Gastroesophageal sphincter (tissue), 4 donors: ENCODE data around the gene VAV2. TPM values are rescaled to one million over a fixed set of nuclear protein-coding genes. Genes with fewer than 3 reads are reported as not detected.

Experiments used
- ATAC-seq: fragments of 150-250 bp; one replicate; pipeline ENCODE4 v1.9.1; 2016; ENCODE audit warnings: mild to moderate bottlenecking, moderate library complexity
- H3K27ac ChIP-seq, 4 donors: fragments of 200-600 bp; sonication (generic) in 3 of 4; 1 replicate in 3 of 4; 2 replicates in 1 of 4; pipeline ENCODE4 v1.5.1; 2016 to 2019
- H3K27me3 ChIP-seq: fragments of 200-600 bp; sonication (generic); one replicate; pipeline ENCODE4 v1.5.1; 2019
- H3K36me3 ChIP-seq, 2 donors: fragments of 200-600 bp; sonication (generic); one replicate each; pipeline ENCODE4 v1.5.1; 2019; ENCODE audit warnings: control low read depth in 1 of 2
- H3K4me1 ChIP-seq, 3 donors: fragments of 200-600 bp; sonication (generic); 1 replicate in 2 of 3; 2 replicates in 1 of 3; pipeline ENCODE4 v1.5.1; 2016 to 2019; ENCODE audit warnings: control low read depth in 2 of 3
- H3K4me3 ChIP-seq, 2 donors: fragments of 200-600 bp; sonication (generic); one replicate each; pipeline ENCODE4 v1.5.1; 2019; ENCODE audit warnings: mild to moderate bottlenecking in 1 of 2, moderate library complexity in 1 of 2
- H3K9me3 ChIP-seq, 3 donors: fragments of 200-600 bp; sonication (generic); one replicate each; pipeline ENCODE4 v1.5.1; 2017 to 2019; ENCODE audit warnings: control low read depth in 2 of 3
- CTCF ChIP-seq, 4 experiments: fragments of 200-600 bp in 2 of 4; fragments of 450-650 bp in 2 of 4; sonication (generic) in 1 of 4; IDR thresholded peaks; one replicate each; pipeline ENCODE4 v1.5.1; 2017 to 2019; ENCODE audit warnings: antibody characterized with exemption in 4 of 4, mild to moderate bottlenecking in 2 of 4, moderate library complexity in 2 of 4
- EP300 ChIP-seq: sonication (generic); formaldehyde crosslinking; IDR thresholded peaks from one replicate; pipeline ENCODE4 v1.6.1; 2017; ENCODE audit warnings: antibody characterized with exemption, mild to moderate bottlenecking
- POLR2A ChIP-seq, 2 donors: fragments of 450-650 bp; IDR thresholded peaks; one replicate each; pipeline ENCODE4 v1.6.1; 2017; ENCODE audit warnings: antibody characterized with exemption in 2 of 2, mild to moderate bottlenecking in 2 of 2, moderate library complexity in 1 of 2
- POLR2AphosphoS5 ChIP-seq: sonication (generic); formaldehyde crosslinking; IDR thresholded peaks from one replicate; pipeline ENCODE4 v1.6.1; 2017; ENCODE audit warnings: antibody characterized with exemption
- WGBS, 2 donors: methylation state at CpG; one replicate each; pipeline ENCODE4 v1.1.5; 2018; ENCODE audit warnings: low coverage in 1 of 2; 5-methylcytosine and 5-hydroxymethylcytosine counted together
- total RNA-seq, 4 donors: library from RNA; depleted of rRNA; stranded (reverse); fragments of >200 nt; gene quantifications; one replicate each; pipeline ENCODE4 v1.1.0, GENCODE V29; 2016

VAV2 gene
- total RNA-seq, 4 donors from 2014 or later, result 7.7 to 16.8 (median 8.9) TPM

DNA sequence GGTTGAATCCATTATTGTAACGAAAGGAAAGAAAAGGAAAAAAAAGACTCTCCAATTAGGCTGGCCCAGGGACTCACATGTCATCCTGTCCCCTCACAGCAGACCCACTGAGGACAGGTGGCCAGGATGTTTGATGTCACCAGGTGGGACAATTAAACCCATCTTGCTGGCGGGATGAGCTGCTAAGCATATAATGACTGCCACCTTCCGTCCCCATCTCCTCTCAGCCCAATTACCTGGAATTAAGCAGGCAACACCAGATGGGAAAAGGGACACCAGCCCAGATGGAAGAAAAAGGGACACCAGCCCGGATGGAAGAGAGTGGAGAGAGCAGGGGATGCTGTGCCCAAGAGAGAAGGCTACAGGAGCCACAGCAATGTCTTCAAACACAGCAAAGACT, 137.4 kb downstream of the VAV2 start:
- Histone ChIP-seq H3K9me3 (no peaks in the 10 kb centered on the region), H3K4me1 (no peaks in the 10 kb centered on the region), H3K4me3 (no peak overlapping the region), H3K27me3 (no peaks in the 10 kb centered on the region), H3K36me3 (peaks cover 0 to 7% of the 10 kb centered on the region in 2 donors), H3K27ac (no peak overlapping the region)
- ATAC-seq, result no peak
- TF ChIP-seq EP300, result no peak
- no peak for TF ChIP-seq CTCF (IDR thresholded peaks at IDR 0.05)
- WGBS, 2 donors, result 86 to 100% methylated on average over 1 of the region's 4 CpGs

DNA sequence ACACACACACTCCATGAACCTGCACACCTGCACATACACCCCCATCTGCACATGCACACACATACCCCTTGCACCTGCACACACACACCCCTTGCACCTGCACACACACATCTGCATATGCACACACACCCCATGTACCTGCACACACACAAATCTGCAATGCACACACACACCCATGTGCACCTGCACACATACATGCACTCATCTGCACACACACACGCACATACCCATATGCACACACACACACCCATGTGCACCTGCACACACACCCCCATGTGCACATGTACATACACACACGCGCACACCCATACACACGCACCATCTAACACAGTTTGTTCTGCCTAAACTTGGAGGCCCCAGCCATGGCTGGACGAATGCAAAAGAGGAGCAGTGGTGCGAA, 138.1 kb downstream of the VAV2 start:
- WGBS, 2 donors, result 100% methylated on average over 1 of the region's 6 CpGs; no CpG with 5 or more reads in 1 of the 2 donors
- H3K36me3 ChIP-seq, result peaks cover 0 to 5% of the 10 kb centered on the region in 2 donors
- ATAC-seq, result no peak
- H3K4me3 ChIP-seq, result no peak overlapping the region
- H3K27ac ChIP-seq, result no peak overlapping the region
- H3K4me1 ChIP-seq, result no peaks in the 10 kb centered on the region
- TF ChIP-seq POLR2AphosphoS5 (no peak), POLR2A (IDR thresholded peaks at IDR 0.05) (no peak), EP300 (no peak), CTCF (IDR thresholded peaks at IDR 0.05) (no peak)
- no peaks in the 10 kb centered on the region for H3K27me3 ChIP-seq
- no peaks in the 10 kb centered on the region for H3K9me3 ChIP-seq

GRCh38 chr9:133853331-133853730, 138.8 kb downstream of the VAV2 start:
- Histone ChIP-seq H3K36me3 (no peaks in the 10 kb centered on the region), H3K9me3 (no peaks in the 10 kb centered on the region), H3K27ac (no peak overlapping the region), H3K4me3 (no peak overlapping the region), H3K4me1 (no peaks in the 10 kb centered on the region), H3K27me3 (no peaks in the 10 kb centered on the region)
- ATAC-seq, result no peak
- TF ChIP-seq EP300 (no peak), POLR2AphosphoS5 (no peak), CTCF (IDR thresholded peaks at IDR 0.05) (no peak), POLR2A (IDR thresholded peaks at IDR 0.05) (no peak)
- WGBS, 2 donors, result 100% methylated on average over 1 of the region's 7 CpGs; no CpG with 5 or more reads in 1 of the 2 donors

DNA sequence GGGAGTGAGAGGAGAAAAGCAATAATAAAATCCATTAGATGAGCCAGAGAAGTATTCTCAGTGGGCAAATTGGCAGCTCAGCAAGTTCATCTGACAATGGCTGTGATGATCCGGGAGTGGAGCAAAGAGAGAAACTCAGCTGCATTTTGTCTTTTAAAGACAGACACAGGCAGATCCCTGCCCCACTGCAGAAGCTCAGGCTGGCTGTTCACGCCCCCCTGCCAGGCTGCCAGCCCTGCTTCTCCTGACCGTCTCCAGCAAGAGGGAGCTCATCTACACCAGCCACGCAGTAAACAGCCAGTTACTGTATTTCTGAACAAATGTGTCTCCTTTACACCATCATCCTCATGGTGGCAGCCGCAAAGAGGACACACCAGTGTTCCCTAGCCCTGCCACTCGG, 139.7 kb downstream of the VAV2 start:
- ATAC-seq, result no peak
- WGBS, 2 donors, result 60 to 68% methylated on average over 1 to 4 of the region's 6 CpGs
- TF ChIP-seq CTCF (IDR thresholded peaks at IDR 0.05), result no peak
- no peak for TF ChIP-seq POLR2AphosphoS5
- no peak for TF ChIP-seq POLR2A (IDR thresholded peaks at IDR 0.05)
- no peak for TF ChIP-seq EP300

GRCh38 chr9:133851693-133852092, 140.4 kb downstream of the VAV2 start:
- WGBS, 2 donors, result 89 to 100% methylated on average over 1 of the region's 1 CpG

More for the DNA sequence above, 139.7 kb downstream of the VAV2 start:
- no peaks in the 10 kb centered on the region for H3K27me3 ChIP-seq
- H3K27ac ChIP-seq, result no peak overlapping the region
- H3K4me1 ChIP-seq, result no peaks in the 10 kb centered on the region
- no peaks in the 10 kb centered on the region for H3K9me3 ChIP-seq
- no peaks in the 10 kb centered on the region for H3K36me3 ChIP-seq
- H3K4me3 ChIP-seq, result no peak overlapping the region

More at GRCh38 chr9:133851693-133852092, 140.4 kb downstream of the VAV2 start:
- no peak for ATAC-seq
- H3K36me3 ChIP-seq, result no peaks in the 10 kb centered on the region
- no peaks in the 10 kb centered on the region for H3K27me3 ChIP-seq
- no peaks in the 10 kb centered on the region for H3K9me3 ChIP-seq
- TF ChIP-seq CTCF (IDR thresholded peaks at IDR 0.05) (no peak), EP300 (no peak), POLR2A (IDR thresholded peaks at IDR 0.05) (no peak), POLR2AphosphoS5 (no peak)
- no peaks in the 10 kb centered on the region for H3K4me1 ChIP-seq
- H3K4me3 ChIP-seq, result no peak overlapping the region
- no peak overlapping the region for H3K27ac ChIP-seq
